Nephron progenitor cell (in vitro differentiated cells): ENCODE measurements around the gene KCNJ11.

Experiments
- DNase-seq: peaks from one replicate; pipeline ENCODE4 v3.0.0; 2021
- H3K27ac Mint-ChIP-seq: 2 replicates; pipeline ENCODE4 v1.8.0; 2021; ENCODE audit warnings: mild to moderate bottlenecking, moderate library complexity, mixed read lengths
- H3K27me3 Mint-ChIP-seq: 2 replicates; pipeline ENCODE4 v1.8.0; 2021; ENCODE audit warnings: mild to moderate bottlenecking, low read depth, mixed read lengths; ENCODE audit not compliant: poor library complexity
- H3K36me3 Mint-ChIP-seq: 2 replicates; pipeline ENCODE4 v1.8.0; 2021; ENCODE audit warnings: low read depth, mixed read lengths
- H3K4me1 Mint-ChIP-seq: 2 replicates; pipeline ENCODE4 v1.8.0; 2021; ENCODE audit warnings: mixed read lengths
- H3K4me3 Mint-ChIP-seq: 2 replicates; pipeline ENCODE4 v1.8.0; 2021; ENCODE audit warnings: mild to moderate bottlenecking, moderate library complexity, mixed read lengths
- H3K9me3 Mint-ChIP-seq: 2 replicates; pipeline ENCODE4 v1.8.0; 2021; ENCODE audit warnings: mild to moderate bottlenecking, moderate library complexity, mixed read lengths
- TF ChIP-seq, protein P1 (sequence below): fragments of 200-600 bp; sonication (generic); IDR thresholded peaks from 2 replicates; pipeline ENCODE4 v1.5.0; 2021; ENCODE audit warnings: antibody characterized with exemption

KCNJ11 gene

GRCh38 chr11:17397311-17398002 is 9.0 kb upstream of the KCNJ11 start:
- no peak overlapping the region for H3K27ac Mint-ChIP-seq
- peaks cover 6% of the 10 kb centered on the region for H3K4me1 Mint-ChIP-seq

GRCh38 chr11:17396598-17397310 is 8.3 kb upstream of the KCNJ11 start:
- Mint-ChIP-seq H3K9me3 (no peaks in the 10 kb centered on the region), H3K27ac (no peak overlapping the region), H3K36me3 (no peaks in the 10 kb centered on the region), H3K4me1 (peaks cover 6% of the 10 kb centered on the region), H3K4me3 (no peak overlapping the region), H3K27me3 (peaks cover 20% of the 10 kb centered on the region)
- no peak for DNase-seq
- TF ChIP-seq, protein P1, sequence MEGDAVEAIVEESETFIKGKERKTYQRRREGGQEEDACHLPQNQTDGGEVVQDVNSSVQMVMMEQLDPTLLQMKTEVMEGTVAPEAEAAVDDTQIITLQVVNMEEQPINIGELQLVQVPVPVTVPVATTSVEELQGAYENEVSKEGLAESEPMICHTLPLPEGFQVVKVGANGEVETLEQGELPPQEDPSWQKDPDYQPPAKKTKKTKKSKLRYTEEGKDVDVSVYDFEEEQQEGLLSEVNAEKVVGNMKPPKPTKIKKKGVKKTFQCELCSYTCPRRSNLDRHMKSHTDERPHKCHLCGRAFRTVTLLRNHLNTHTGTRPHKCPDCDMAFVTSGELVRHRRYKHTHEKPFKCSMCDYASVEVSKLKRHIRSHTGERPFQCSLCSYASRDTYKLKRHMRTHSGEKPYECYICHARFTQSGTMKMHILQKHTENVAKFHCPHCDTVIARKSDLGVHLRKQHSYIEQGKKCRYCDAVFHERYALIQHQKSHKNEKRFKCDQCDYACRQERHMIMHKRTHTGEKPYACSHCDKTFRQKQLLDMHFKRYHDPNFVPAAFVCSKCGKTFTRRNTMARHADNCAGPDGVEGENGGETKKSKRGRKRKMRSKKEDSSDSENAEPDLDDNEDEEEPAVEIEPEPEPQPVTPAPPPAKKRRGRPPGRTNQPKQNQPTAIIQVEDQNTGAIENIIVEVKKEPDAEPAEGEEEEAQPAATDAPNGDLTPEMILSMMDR = no peak

More at GRCh38 chr11:17397311-17398002, 9.0 kb upstream of the KCNJ11 start:
- TF ChIP-seq, protein P1 = no peak
- DNase-seq = no peak
- peaks cover 21% of the 10 kb centered on the region for H3K27me3 Mint-ChIP-seq
- H3K36me3 Mint-ChIP-seq = no peaks in the 10 kb centered on the region
- H3K9me3 Mint-ChIP-seq = no peaks in the 10 kb centered on the region
- H3K4me3 Mint-ChIP-seq = no peak overlapping the region

- Mint-ChIP-seq H3K27ac (no peak overlapping the region), H3K4me3 (no peak overlapping the region), H3K4me1 (peaks cover 6% of the 10 kb centered on the region), H3K9me3 (no peaks in the 10 kb centered on the region), H3K27me3 (peaks cover 26% of the 10 kb centered on the region), H3K36me3 (no peaks in the 10 kb centered on the region)
- no peak for DNase-seq
- TF ChIP-seq, protein P1 = no peak
Observed at GRCh38 chr11:17395978-17396377, 7.5 kb upstream of the KCNJ11 start.

- no peak overlapping the region for H3K27ac Mint-ChIP-seq
- H3K4me1 Mint-ChIP-seq = peaks cover 6% of the 10 kb centered on the region
- H3K9me3 Mint-ChIP-seq = no peaks in the 10 kb centered on the region
- TF ChIP-seq, protein P1 = no peak
- H3K27me3 Mint-ChIP-seq = peaks cover 23% of the 10 kb centered on the region
- no peaks in the 10 kb centered on the region for H3K36me3 Mint-ChIP-seq
- DNase-seq = no peak
- no peak overlapping the region for H3K4me3 Mint-ChIP-seq
Observed at GRCh38 chr11:17395554-17395961, 7.1 kb upstream of the KCNJ11 start.

DNA sequence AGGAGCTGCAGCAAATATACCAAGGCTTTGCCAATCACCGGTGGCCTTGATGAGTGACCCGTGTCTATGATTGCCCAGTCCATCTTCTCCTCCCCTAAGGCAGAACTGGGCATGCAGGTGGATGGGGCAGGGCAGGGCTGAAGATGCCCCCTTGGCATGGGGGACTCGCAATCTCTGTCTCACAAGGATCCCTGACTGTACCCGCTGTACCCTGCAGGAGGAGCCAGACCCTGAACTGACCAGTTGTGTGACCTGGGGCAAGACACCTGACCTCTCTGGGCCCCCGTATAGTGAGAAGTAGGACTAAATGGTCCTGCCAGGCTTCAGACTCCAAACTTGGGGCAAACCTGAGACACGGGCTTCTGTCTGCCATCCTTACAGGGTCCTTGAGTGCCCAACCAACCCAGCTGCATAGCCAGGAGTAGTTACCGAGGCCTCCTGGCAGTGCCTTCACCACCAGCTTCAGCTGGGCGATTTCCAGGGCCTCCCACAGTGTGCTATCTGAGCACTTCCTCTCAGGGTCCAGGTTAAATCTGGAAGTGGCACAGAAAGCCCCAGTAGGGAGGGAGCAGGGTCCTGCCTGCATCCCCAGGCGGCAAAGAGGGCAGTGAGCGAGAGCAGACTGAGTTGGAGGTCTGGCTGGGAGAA is 6.4 kb upstream of the KCNJ11 start:
- H3K9me3 Mint-ChIP-seq = no peaks in the 10 kb centered on the region
- H3K36me3 Mint-ChIP-seq = no peaks in the 10 kb centered on the region
- TF ChIP-seq, protein P1 = no peak
- no peak overlapping the region for H3K4me3 Mint-ChIP-seq
- H3K27ac Mint-ChIP-seq = no peak overlapping the region
- no peak for DNase-seq
- peaks cover 28% of the 10 kb centered on the region for H3K27me3 Mint-ChIP-seq
- H3K4me1 Mint-ChIP-seq = peaks cover 2% of the 10 kb centered on the region
